Ovary (tissue), 9 donors: ENCODE measurements around the gene TMEM212. TPM values are rescaled to one million over a fixed set of nuclear protein-coding genes. Genes with fewer than 3 reads are reported as not detected.

ENCODE experiments used
- DNase-seq, 5 donors: peaks; one replicate each; pipeline ENCODE4 v3.0.0-alpha.2; 2019 to 2020
- H3K27ac ChIP-seq, 2 donors: fragments of 200-600 bp; one replicate each; pipeline versions ENCODE4 v1.5.1 to v1.8.0; 2019 to 2022
- H3K27me3 ChIP-seq: fragments of 200-600 bp; one replicate; pipeline ENCODE4 v1.8.0; 2022
- H3K36me3 ChIP-seq: fragments of 200-600 bp; sonication (generic); one replicate; pipeline ENCODE4 v1.5.1; 2019
- H3K4me1 ChIP-seq: one replicate; pipeline ENCODE4 v1.8.1; 2013; ENCODE audit warnings: mild to moderate bottlenecking, moderate library complexity; ENCODE audit not compliant: insufficient read depth
- H3K4me3 ChIP-seq: fragments of 200-600 bp; sonication (generic); one replicate; pipeline ENCODE4 v1.5.1; 2017
- H3K9me3 ChIP-seq, 2 donors: fragments of 200-600 bp in 1 of 2; sonication (generic) in 1 of 2; one replicate each; pipeline versions ENCODE4 v1.5.1 to v1.8.1; 2013 to 2019; ENCODE audit warnings: mild to moderate bottlenecking in 1 of 2, moderate library complexity in 1 of 2
- EP300 ChIP-seq: sonication (generic); formaldehyde crosslinking; IDR thresholded peaks from one replicate; pipeline ENCODE4 v1.6.1; 2017; ENCODE audit warnings: antibody characterized with exemption
- POLR2A ChIP-seq: fragments of 450-650 bp; IDR thresholded peaks from one replicate; pipeline ENCODE4 v1.6.1; 2017; ENCODE audit warnings: antibody characterized with exemption, mild to moderate bottlenecking, moderate library complexity
- WGBS, 3 donors: extraction: QIAGEN DNeasy Blood & Tissue Kit in 1 of 3; methylation state at CpG; one replicate each; pipeline versions ENCODE4 v1.1.5 to v1.1.7; 2013 to 2017; 5-methylcytosine and 5-hydroxymethylcytosine counted together
- intact Hi-C, 4 donors: fragments of 100-400 bp; cut with DNase I; formaldehyde crosslinking; loops; one replicate each; pipeline versions ENCODE4 v1.11.0 to v1.15.1; 2022 to 2023
- polyA plus RNA-seq, 2 donors: library from polyadenylated mRNA; stranded (reverse); fragments of 200-250 nt in 1 of 2; fragments of 350-450 nt in 1 of 2; fragmentation: Illumina TruSeq in 1 of 2; extraction: RNeasy Lipid Tissue Mini Kit (QIAGEN cat#74804) in 1 of 2; gene quantifications; one replicate each; pipeline ENCODE4 v1.2.3, GENCODE V29; 2013 to 2014
- total RNA-seq, 7 donors: library from RNA; depleted of rRNA in 2 of 7; stranded (reverse); fragments of >200 nt in 2 of 7; fragmentation: NEBNext Ultra II Directional in 3 of 7; extraction: Animal tissue kit (Norgen Biotek cat#: 25700) in 3 of 7; gene quantifications; one replicate each; pipeline versions ENCODE4 v1.1.0 to v1.2.4, GENCODE V29; 2016 to 2023
- TF ChIP-seq, protein P1 (sequence below), 3 donors: fragments of 450-650 bp in 2 of 3; fragments of 200-600 bp in 1 of 3; IDR thresholded peaks; one replicate each; pipeline versions ENCODE4 v1.5.1 to v1.8.0; 2016 to 2022; ENCODE audit warnings: antibody characterized with exemption in 3 of 3, mild to moderate bottlenecking in 1 of 3
- donor health status: DM: no; HTN: no; CAD: no; lungs with moderate emphysema.
- donor health status: DM: no; HTN: no; CAD: no.
- donor health status: Bipolar disorder and iron deficiency.
- donor health status: DM: yes; HTN: yes; CAD: no.
- donor health status: DM: no; HTN: no; CAD: no.
- donor health status: DM: yes; HTN: yes; CAD: no.

TMEM212 gene
- total and polyA plus RNA-seq, 9 donors, result 0.35 to 5.5 (median 0.93) TPM; not detected in 5

DNA sequence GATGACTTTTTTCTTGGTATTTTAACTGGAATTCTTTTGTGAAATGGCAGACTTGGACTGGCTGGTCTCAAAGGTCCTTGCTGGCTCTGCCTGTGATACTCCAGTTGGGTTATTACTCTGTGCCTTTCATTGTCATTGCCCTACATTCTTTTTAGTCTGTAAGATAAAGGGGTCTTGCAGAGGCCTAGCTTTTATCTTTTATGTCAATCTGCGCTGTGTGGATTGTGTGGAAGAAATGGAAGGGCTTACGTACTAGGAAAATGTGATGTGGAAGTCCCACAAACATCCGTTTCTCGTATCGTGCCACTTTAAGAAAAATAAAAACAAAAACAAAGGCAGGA is 8.7 kb upstream of the TMEM212 start:
- no peak overlapping the region for H3K4me3 ChIP-seq
- TF ChIP-seq POLR2A (no peak), EP300 (no peak)
- TF ChIP-seq, protein P1, sequence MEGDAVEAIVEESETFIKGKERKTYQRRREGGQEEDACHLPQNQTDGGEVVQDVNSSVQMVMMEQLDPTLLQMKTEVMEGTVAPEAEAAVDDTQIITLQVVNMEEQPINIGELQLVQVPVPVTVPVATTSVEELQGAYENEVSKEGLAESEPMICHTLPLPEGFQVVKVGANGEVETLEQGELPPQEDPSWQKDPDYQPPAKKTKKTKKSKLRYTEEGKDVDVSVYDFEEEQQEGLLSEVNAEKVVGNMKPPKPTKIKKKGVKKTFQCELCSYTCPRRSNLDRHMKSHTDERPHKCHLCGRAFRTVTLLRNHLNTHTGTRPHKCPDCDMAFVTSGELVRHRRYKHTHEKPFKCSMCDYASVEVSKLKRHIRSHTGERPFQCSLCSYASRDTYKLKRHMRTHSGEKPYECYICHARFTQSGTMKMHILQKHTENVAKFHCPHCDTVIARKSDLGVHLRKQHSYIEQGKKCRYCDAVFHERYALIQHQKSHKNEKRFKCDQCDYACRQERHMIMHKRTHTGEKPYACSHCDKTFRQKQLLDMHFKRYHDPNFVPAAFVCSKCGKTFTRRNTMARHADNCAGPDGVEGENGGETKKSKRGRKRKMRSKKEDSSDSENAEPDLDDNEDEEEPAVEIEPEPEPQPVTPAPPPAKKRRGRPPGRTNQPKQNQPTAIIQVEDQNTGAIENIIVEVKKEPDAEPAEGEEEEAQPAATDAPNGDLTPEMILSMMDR (IDR thresholded peaks at IDR 0.05), result no peak
- intact Hi-C loops, result loop anchor here in 2 of 4 donors (10.0 kb wide), 3 partner anchors 180 to 500 kb away; no protein-coding TSS in a partner anchor
- DNase-seq, result no peak
- H3K27me3 ChIP-seq, result no peaks in the 10 kb centered on the region
- no peaks in the 10 kb centered on the region for H3K36me3 ChIP-seq
- peak overlapping the region in 1 of 2 donors; percentile 84 for H3K27ac ChIP-seq
- WGBS, 3 donors, result 48 to 82% (median 62%) methylated on average over 5 of the region's 5 CpGs
- peaks cover 16% of the 10 kb centered on the region for H3K4me1 ChIP-seq
- no peaks in the 10 kb centered on the region for H3K9me3 ChIP-seq

DNA sequence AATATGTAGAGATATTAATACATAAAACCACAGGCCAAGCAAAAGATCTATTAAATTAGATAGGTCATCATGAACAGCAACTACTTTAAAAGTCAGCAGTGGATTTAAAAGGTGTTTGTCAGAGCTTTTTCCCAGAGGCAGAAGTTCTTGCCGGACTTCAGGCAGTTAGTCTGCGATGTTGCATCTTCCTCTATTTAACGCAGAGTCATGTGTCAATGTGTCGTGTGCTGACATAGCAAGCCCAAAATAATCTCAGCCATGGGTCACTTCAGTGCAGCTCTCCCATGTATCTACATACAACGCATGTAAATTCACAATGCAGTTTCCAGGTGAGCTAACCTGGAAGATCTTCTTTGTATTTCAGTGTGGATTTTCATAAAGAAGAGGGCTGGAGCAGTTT is 8.0 kb upstream of the TMEM212 start:
- no peaks in the 10 kb centered on the region for H3K36me3 ChIP-seq
- intact Hi-C loops, result loop anchor here in 3 of 4 donors (5.0 to 10.0 kb wide), 4 partner anchors 33 to 500 kb away; no protein-coding TSS in a partner anchor
- TF ChIP-seq, protein P1 (IDR thresholded peaks at IDR 0.05), result no peak
- TF ChIP-seq POLR2A (no peak), EP300 (no peak)
- no peak for DNase-seq
- peak overlapping the region in 1 of 2 donors; percentile 84 for H3K27ac ChIP-seq
- H3K4me1 ChIP-seq, result peaks cover 13% of the 10 kb centered on the region
- no peak overlapping the region for H3K4me3 ChIP-seq
- H3K27me3 ChIP-seq, result no peaks in the 10 kb centered on the region
- WGBS, 3 donors, result 72 to 78% (median 74%) methylated on average over 5 of the region's 5 CpGs
- no peaks in the 10 kb centered on the region for H3K9me3 ChIP-seq

DNA sequence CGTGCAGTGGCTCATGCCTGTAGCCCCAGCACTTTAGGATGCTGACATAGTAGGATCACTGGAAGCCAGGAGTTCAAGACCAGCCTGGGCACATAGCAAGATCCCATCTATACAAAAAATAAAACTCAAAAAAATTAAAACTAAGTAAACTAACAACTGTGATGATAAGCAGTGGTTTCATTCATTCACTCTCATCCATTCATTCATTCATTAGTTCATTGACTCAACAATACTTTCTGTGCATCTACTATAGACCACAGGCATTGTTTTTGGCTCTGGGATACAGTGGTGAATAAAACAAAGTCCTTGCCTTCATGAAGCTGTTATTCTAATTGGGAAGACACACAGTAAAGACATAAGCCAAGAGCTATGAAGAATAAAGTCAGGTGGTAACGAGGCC is 7.5 kb upstream of the TMEM212 start:
- H3K9me3 ChIP-seq, result no peaks in the 10 kb centered on the region

DNA sequence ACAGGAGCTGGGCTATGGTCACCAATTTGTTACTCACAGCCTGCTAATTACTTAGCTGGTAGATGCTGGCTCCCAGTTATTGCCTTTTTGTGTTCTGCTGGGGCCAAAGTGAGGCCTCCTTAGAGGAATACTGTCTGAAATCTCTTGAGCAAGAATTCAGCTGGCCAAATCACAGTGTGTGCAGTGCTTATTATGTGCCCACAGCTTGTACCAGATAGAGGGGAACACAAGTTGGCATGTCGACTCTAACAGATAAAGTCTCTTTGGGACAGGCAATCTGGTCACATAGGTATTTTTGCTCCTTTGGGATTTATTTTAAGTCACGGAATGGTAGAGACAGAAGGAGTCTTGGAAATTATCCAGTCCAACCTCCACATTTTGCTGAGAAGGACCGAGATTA is 6.3 kb upstream of the TMEM212 start:
- no peaks in the 10 kb centered on the region for H3K36me3 ChIP-seq
- WGBS, 3 donors, result 55 to 81% (median 64%) methylated on average over 3 of the region's 3 CpGs
- peak overlapping the region in 1 of 2 donors; percentile 64 for H3K27ac ChIP-seq
- intact Hi-C loops, result loop anchor here in 3 of 4 donors (5.0 to 10.0 kb wide), 4 partner anchors 35 to 498 kb away; no protein-coding TSS in a partner anchor
- H3K9me3 ChIP-seq, result no peaks in the 10 kb centered on the region
- DNase-seq, result no peak
- TF ChIP-seq EP300, result no peak
- TF ChIP-seq POLR2A, result no peak
- TF ChIP-seq, protein P1 (IDR thresholded peaks at IDR 0.05), result no peak
- peaks cover 18% of the 10 kb centered on the region for H3K4me1 ChIP-seq
- H3K27me3 ChIP-seq, result no peaks in the 10 kb centered on the region
- no peak overlapping the region for H3K4me3 ChIP-seq

More for the DNA sequence above, 7.5 kb upstream of the TMEM212 start:
- Histone ChIP-seq H3K27ac (peak overlapping the region in 1 of 2 donors; percentile 84), H3K36me3 (no peaks in the 10 kb centered on the region), H3K4me1 (peaks cover 14% of the 10 kb centered on the region), H3K27me3 (no peaks in the 10 kb centered on the region), H3K4me3 (no peak overlapping the region)
- 90 to 94% (median 91%) methylated on average over 2 of the region's 2 CpGs for WGBS, 3 donors
- DNase-seq, result no peak
- intact Hi-C loops, result loop anchor here in 3 of 4 donors (5.0 to 10.0 kb wide), 4 partner anchors 33 to 499 kb away; no protein-coding TSS in a partner anchor
- TF ChIP-seq POLR2A, result no peak
- TF ChIP-seq EP300, result no peak
- TF ChIP-seq, protein P1 (IDR thresholded peaks at IDR 0.05), result no peak
